ENCODE data around the gene MCF2L.
"Not testable (repeated sequence)": the region's sequence is repeated elsewhere in the genome, so short reads cannot be mapped to it uniquely, and the experiment has no call there.

MCF2L gene

GRCh38 chr13:113053376-113053775 lies 84.4 kb downstream of the MCF2L start:
- H3K4me1 ChIP-seq (ENCODE audit: low read length) = peaks cover 7% of the 10 kb centered on the region; the same call in 1 of the 2 replicates
- H3K9me3 ChIP-seq (replicated peaks; ENCODE audit: insufficient read depth, low read length) = no peaks in the 10 kb centered on the region

GRCh38 chr13:113053801-113054604 lies 85.0 kb downstream of the MCF2L start:
- TF ChIP-seq EZH2 (optimal IDR thresholded peaks at IDR 0.05; ENCODE audit: low read depth, low read length) (no peak), EZH2phosphoT487 (IDR thresholded peaks at IDR 0.05; ENCODE audit: low read length) (no peak), CTCF (IDR thresholded peaks at IDR 0.05; ENCODE audit: low read length) (no peak)
- H2AFZ ChIP-seq (ENCODE audit: low read length) = no peak overlapping the region
- H3K27me3 ChIP-seq (replicated peaks; ENCODE audit: insufficient read depth, low read length) = peaks cover 80% of the 10 kb centered on the region
- no peaks in the 10 kb centered on the region for H3K9me2 ChIP-seq (replicated peaks; ENCODE audit: insufficient read depth, low read length)
- no peaks in the 10 kb centered on the region for H3K79me2 ChIP-seq (ENCODE audit: low read length)
- peak overlapping the region; percentile 59; the same call in 1 of the 2 replicates for H3K4me3 ChIP-seq (ENCODE audit: low read length)
- H4K20me1 ChIP-seq (ENCODE audit: insufficient read depth, low read length) = no peaks in the 10 kb centered on the region
- no peak overlapping the region for H3K9ac ChIP-seq (ENCODE audit: low read length)
- H3K4me2 ChIP-seq (ENCODE audit: low read depth, low read length) = peak overlapping the region; percentile 97
- no peak for DNase-seq
- H3K4me1 ChIP-seq (ENCODE audit: low read length) = peaks cover 7% of the 10 kb centered on the region; the same call in 1 of the 2 replicates
- H3F3A ChIP-seq (ENCODE audit: insufficient read depth, low read length) = no peaks in the 10 kb centered on the region
- H3K9me3 ChIP-seq (replicated peaks; ENCODE audit: insufficient read depth, low read length) = no peaks in the 10 kb centered on the region
- H3K27ac ChIP-seq (ENCODE audit: low read length) = no peak overlapping the region
- no peaks in the 10 kb centered on the region for H3K36me3 ChIP-seq (replicated peaks; ENCODE audit: insufficient read depth, low read length)

More at GRCh38 chr13:113053376-113053775, 84.4 kb downstream of the MCF2L start:
- Histone ChIP-seq H2AFZ (ENCODE audit: low read length) (peak overlapping the region; percentile 55), H3K27ac (ENCODE audit: low read length) (no peak overlapping the region), H3K9me2 (replicated peaks; ENCODE audit: insufficient read depth, low read length) (no peaks in the 10 kb centered on the region), H3K27me3 (replicated peaks; ENCODE audit: insufficient read depth, low read length) (peaks cover 79% of the 10 kb centered on the region), H3K4me2 (ENCODE audit: low read depth, low read length) (peak overlapping the region; percentile 97), H3K4me3 (ENCODE audit: low read length) (peak overlapping the region; percentile 59), H3K36me3 (replicated peaks; ENCODE audit: insufficient read depth, low read length) (no peaks in the 10 kb centered on the region), H3K9ac (ENCODE audit: low read length) (peak overlapping the region; percentile 3; the same call in 1 of the 2 replicates), H3F3A (ENCODE audit: insufficient read depth, low read length) (no peaks in the 10 kb centered on the region), H3K79me2 (ENCODE audit: low read length) (no peaks in the 10 kb centered on the region), H4K20me1 (ENCODE audit: insufficient read depth, low read length) (no peaks in the 10 kb centered on the region)
- no peak for DNase-seq
- TF ChIP-seq EZH2phosphoT487 (IDR thresholded peaks at IDR 0.05; ENCODE audit: low read length) = no peak
- TF ChIP-seq EZH2 (optimal IDR thresholded peaks at IDR 0.05; ENCODE audit: low read depth, low read length) = no peak
- TF ChIP-seq CTCF (IDR thresholded peaks at IDR 0.05; ENCODE audit: low read length) = no peak

GRCh38 chr13:113057084-113057483 lies 88.1 kb downstream of the MCF2L start:
- no peak overlapping the region for H3K4me2 ChIP-seq (ENCODE audit: low read depth, low read length)
- no peaks in the 10 kb centered on the region for H3K79me2 ChIP-seq (ENCODE audit: low read length)
- no peak for TF ChIP-seq EZH2 (optimal IDR thresholded peaks at IDR 0.05; ENCODE audit: low read depth, low read length)
- TF ChIP-seq CTCF (IDR thresholded peaks at IDR 0.05; ENCODE audit: low read length) = no peak
- no peak for TF ChIP-seq EZH2phosphoT487 (IDR thresholded peaks at IDR 0.05; ENCODE audit: low read length)

GRCh38 chr13:113057559-113057958 lies 88.5 kb downstream of the MCF2L start:
- not testable (repeated sequence) for H3K9me3 ChIP-seq (replicated peaks; ENCODE audit: insufficient read depth, low read length); H3K4me2 ChIP-seq (ENCODE audit: low read depth, low read length); H3K4me3 ChIP-seq (ENCODE audit: low read length); H3F3A ChIP-seq (ENCODE audit: insufficient read depth, low read length); H4K20me1 ChIP-seq (ENCODE audit: insufficient read depth, low read length); DNase-seq; H3K9ac ChIP-seq (ENCODE audit: low read length); H2AFZ ChIP-seq (ENCODE audit: low read length); H3K27ac ChIP-seq (ENCODE audit: low read length); H3K79me2 ChIP-seq (ENCODE audit: low read length); H3K36me3 ChIP-seq (replicated peaks; ENCODE audit: insufficient read depth, low read length); H3K9me2 ChIP-seq (replicated peaks; ENCODE audit: insufficient read depth, low read length); H3K4me1 ChIP-seq (ENCODE audit: low read length)
- H3K27me3 ChIP-seq (replicated peaks; ENCODE audit: insufficient read depth, low read length) = peaks cover 75% of the 10 kb centered on the region

More at GRCh38 chr13:113057084-113057483, 88.1 kb downstream of the MCF2L start:
- Histone ChIP-seq H3K9me3 (replicated peaks; ENCODE audit: insufficient read depth, low read length) (no peaks in the 10 kb centered on the region), H3K9ac (ENCODE audit: low read length) (no peak overlapping the region), H3K4me1 (ENCODE audit: low read length) (peaks cover 7% of the 10 kb centered on the region; the same call in 1 of the 2 replicates), H3K9me2 (replicated peaks; ENCODE audit: insufficient read depth, low read length) (no peaks in the 10 kb centered on the region), H3K4me3 (ENCODE audit: low read length) (no peak overlapping the region), H3F3A (ENCODE audit: insufficient read depth, low read length) (no peaks in the 10 kb centered on the region), H3K36me3 (replicated peaks; ENCODE audit: insufficient read depth, low read length) (no peaks in the 10 kb centered on the region), H4K20me1 (ENCODE audit: insufficient read depth, low read length) (no peaks in the 10 kb centered on the region), H3K27me3 (replicated peaks; ENCODE audit: insufficient read depth, low read length) (peaks cover 77% of the 10 kb centered on the region), H2AFZ (ENCODE audit: low read length) (no peak overlapping the region), H3K27ac (ENCODE audit: low read length) (no peak overlapping the region)
- DNase-seq = no peak
